Breast epithelium (tissue), 3 donors: ENCODE data around the gene LPCAT3.

Experiments
- CTCF ChIP-seq, 3 donors: fragments of 450-650 bp; IDR thresholded peaks; one replicate each; pipeline ENCODE4 v1.5.1; 2016 to 2017; ENCODE audit warnings: antibody characterized with exemption in 3 of 3, mild to moderate bottlenecking in 3 of 3, moderate library complexity in 3 of 3
- POLR2A ChIP-seq: fragments of 450-650 bp; IDR thresholded peaks from one replicate; pipeline ENCODE4 v1.6.1; 2016; ENCODE audit warnings: antibody characterized with exemption, mild to moderate bottlenecking, moderate library complexity
- POLR2AphosphoS5 ChIP-seq, 3 donors: sonication (generic); formaldehyde crosslinking; IDR thresholded peaks; one replicate each; pipeline ENCODE4 v1.6.1; 2017; ENCODE audit warnings: antibody characterized with exemption in 3 of 3

GRCh38 chr12:7009512-7009911 is 8.8 kb downstream of the LPCAT3 start:
- TF ChIP-seq POLR2AphosphoS5 (IDR thresholded peaks at IDR 0.05) (no peak), CTCF (IDR thresholded peaks at IDR 0.05) (no peak), POLR2A (no peak)
